C4-2B (cell line): ENCODE measurements around the gene PWP1.

Experiments used
- H3K27ac ChIP-seq: fragments of 450-650 bp; 2 replicates; pipeline ENCODE4 v1.5.1; 2017
- ZFX ChIP-seq: fragments of 450-650 bp; IDR thresholded peaks from 2 replicates; pipeline ENCODE4 v1.6.1; 2017
- TF ChIP-seq, protein P1 (sequence below): fragments of 450-650 bp; conservative IDR thresholded peaks from 2 replicates; pipeline ENCODE4 v1.5.1; 2017; ENCODE audit warnings: mild to moderate bottlenecking

The PWP1 gene

DNA sequence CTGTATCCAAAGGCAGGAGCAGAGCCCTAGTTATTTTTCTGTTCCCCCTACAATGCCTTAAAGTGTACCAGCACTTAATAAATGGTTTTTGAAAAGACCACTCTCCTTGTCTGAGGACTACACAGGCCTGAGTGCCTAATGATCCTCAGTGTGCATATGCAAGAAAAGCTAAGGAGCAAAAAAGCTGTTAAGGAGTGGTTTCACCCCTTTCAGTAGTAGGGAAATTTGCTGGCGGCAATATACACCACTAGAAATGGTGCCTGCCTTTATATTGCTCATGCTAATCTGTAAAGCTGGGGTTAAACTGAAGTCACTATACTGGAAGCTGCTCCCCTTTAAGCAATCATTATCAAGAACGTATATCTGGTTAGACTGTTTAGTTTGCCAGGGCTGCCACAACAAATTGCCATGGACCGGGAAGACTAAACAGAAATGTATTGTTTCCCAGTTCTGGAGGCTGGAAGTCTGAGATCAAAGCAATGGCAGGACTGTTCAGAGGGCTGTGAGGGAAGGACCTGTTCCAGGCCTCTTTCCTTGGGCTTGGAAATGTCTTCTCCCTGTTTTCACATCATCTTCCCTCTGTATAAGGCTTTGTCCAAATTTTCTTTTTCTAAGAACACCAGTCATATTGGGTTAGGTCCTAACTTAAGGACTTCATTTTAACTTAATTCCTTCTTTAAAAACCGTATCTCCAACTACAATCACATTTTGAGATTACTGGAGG, 45.2 kb downstream of the PWP1 start:
- no peak for TF ChIP-seq ZFX
- TF ChIP-seq, protein P1, sequence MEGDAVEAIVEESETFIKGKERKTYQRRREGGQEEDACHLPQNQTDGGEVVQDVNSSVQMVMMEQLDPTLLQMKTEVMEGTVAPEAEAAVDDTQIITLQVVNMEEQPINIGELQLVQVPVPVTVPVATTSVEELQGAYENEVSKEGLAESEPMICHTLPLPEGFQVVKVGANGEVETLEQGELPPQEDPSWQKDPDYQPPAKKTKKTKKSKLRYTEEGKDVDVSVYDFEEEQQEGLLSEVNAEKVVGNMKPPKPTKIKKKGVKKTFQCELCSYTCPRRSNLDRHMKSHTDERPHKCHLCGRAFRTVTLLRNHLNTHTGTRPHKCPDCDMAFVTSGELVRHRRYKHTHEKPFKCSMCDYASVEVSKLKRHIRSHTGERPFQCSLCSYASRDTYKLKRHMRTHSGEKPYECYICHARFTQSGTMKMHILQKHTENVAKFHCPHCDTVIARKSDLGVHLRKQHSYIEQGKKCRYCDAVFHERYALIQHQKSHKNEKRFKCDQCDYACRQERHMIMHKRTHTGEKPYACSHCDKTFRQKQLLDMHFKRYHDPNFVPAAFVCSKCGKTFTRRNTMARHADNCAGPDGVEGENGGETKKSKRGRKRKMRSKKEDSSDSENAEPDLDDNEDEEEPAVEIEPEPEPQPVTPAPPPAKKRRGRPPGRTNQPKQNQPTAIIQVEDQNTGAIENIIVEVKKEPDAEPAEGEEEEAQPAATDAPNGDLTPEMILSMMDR, result no peak
- no peak overlapping the region for H3K27ac ChIP-seq

DNA sequence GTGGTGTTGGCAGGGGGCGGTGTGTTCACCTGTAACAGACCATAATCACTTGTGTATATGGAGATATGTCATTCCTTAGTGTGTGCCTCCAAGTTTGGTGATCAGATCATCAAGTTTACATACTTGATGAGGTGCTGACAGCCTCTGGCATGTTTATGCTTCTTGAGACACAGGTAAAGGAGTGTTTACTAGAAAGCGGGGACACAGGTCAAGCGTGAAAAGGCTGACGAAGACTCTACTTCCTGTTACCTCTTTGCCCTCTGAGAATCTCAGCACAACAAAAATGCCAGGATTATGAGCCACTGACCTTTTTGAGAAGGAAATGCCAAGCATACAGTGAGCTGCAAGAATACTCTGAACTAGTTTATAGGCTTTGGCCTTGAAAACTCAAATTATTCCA, 45.8 kb downstream of the PWP1 start:
- no peak for TF ChIP-seq ZFX
- TF ChIP-seq, protein P1, result no peak
- H3K27ac ChIP-seq, result no peak overlapping the region

- no peak overlapping the region for H3K27ac ChIP-seq
- TF ChIP-seq, protein P1, result no peak
- TF ChIP-seq ZFX, result no peak
These were observed 46.8 kb downstream of the PWP1 start for GRCh38 chr12:107732365-107732764.

GRCh38 chr12:107734139-107734538, 48.5 kb downstream of the PWP1 start:
- no peak for TF ChIP-seq ZFX
- TF ChIP-seq, protein P1, result no peak

DNA sequence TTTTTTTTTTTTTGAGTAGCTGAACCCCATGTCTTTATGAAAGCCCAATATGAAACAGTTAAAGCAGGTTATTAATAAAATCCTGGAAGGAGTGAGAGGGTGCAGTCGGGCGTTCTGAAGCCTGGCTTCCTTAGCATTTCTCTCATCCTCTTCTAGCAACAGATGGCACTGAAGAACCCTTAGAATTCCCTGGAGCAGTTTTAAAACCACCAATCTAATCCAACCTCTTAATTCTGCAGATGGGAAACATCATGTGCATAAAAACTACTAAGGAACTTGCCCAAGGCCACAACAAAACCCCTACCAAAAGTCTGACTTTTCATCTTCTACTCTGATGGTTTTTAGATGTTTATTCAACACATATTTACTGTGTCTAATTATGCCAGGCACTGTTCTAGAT, 50.2 kb downstream of the PWP1 start:
- H3K27ac ChIP-seq, result no peak overlapping the region
- TF ChIP-seq ZFX, result no peak
- TF ChIP-seq, protein P1, result no peak

More at GRCh38 chr12:107734139-107734538, 48.5 kb downstream of the PWP1 start:
- no peak overlapping the region for H3K27ac ChIP-seq

DNA sequence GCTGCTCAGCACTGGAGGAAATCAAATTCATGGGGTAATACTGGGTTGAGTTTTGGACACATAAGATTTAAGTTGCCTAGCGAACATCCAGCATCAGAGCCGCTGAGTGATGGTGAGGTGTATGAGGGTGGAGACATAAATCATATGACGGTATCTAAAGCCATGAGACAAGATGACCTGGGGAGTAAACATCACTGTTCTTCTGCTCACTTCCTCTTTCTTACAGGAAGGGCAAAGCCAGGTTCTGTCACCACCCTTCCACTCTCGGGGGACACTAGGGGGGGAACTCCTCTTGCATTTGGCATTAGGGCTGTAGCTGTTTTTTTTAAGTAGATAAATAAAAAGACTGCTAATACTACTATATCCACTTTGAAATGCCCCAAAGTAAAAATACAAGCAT, 51.3 kb downstream of the PWP1 start:
- no peak overlapping the region for H3K27ac ChIP-seq
- no peak for TF ChIP-seq ZFX
- TF ChIP-seq, protein P1, result no peak

DNA sequence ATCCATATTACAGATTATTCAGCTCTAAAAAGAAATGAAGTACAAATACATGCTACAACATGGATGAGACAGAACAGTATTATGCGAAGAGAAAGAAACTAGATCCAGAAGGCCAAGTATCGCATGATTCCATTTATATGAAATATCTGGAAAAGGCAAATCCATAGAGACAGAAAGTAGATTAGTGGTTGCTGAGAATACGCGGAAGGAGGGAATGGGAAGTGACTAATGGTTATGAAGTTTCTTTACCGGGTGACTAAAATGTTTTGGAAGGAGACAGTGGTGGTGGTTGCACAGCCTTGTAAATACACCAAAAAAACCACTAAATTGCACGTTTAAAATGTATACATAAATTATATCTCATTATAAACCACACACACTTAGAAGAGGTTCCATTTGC, 62.9 kb downstream of the PWP1 start:
- TF ChIP-seq, protein P1, result no peak
- no peak for TF ChIP-seq ZFX
- H3K27ac ChIP-seq, result no peak overlapping the region
